NCI-H2227 treated with DMSO at 0.1 percent for 48 hours (cell line): ENCODE data around the gene POLK.
"Not testable (repeated sequence)": the region's sequence is repeated elsewhere in the genome, so short reads cannot be mapped to it uniquely, and the experiment has no call there.

ENCODE experiments used
- DNase-seq: peaks from one replicate; lab custom pipeline; 2025; lab: John Stamatoyannopoulos, UW

POLK gene

GRCh38 chr5:75510836-75511434 lies 756 bp upstream of the POLK start:
- DNase-seq, result no peak

DNA sequence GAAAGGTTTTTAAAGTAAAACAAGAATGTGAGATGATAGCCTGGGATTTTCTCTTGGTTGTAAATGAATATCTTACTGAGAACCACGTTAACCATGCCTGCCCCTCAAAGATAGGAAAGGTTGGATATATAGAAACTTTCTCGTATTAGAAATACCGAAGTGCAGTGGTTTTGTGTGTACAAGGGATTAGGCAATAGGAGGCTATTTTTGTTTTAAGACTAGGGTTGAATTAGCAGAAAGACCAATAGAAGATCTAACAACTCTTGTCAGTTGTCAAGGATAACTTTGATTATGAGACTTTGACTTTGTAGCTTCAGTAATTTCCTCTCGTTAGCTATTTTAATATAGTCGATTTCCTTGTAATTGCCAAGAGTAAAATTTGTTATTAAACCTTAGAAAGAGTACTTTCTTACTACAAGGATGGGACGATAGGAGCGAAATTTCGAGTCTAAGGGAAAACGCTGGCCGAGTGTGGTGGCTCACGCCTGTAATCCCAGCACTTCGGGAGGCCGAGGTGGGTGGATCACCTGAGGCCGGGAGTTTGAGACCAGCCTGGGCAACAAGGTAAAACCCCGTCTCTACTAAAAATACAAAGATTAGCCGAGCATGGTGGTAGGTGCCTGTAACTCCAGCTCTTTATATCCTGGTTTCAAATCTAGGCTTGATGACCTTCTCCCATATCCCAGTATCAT lies 838 bp downstream of the POLK start:
- DNase-seq, result no peak

DNA sequence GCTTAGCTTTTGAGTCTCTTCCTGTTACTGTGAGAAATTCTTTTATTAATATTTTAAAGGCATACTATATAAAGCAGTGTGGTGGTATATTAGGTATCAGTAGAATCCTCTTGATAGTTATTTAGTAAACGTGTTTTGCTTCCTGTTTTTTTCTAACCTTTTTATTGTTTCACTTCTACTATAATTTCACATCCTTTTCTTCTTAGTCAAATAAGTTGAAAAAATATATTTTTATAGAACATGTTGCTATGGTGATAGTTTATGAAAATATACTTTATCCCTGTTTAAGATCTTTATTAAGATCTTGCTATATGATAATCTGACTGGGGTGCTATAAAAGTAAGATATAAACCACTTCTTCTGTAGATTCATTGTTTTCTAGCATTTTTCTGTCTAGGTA lies 2.1 kb downstream of the POLK start:
- no peak for DNase-seq

DNA sequence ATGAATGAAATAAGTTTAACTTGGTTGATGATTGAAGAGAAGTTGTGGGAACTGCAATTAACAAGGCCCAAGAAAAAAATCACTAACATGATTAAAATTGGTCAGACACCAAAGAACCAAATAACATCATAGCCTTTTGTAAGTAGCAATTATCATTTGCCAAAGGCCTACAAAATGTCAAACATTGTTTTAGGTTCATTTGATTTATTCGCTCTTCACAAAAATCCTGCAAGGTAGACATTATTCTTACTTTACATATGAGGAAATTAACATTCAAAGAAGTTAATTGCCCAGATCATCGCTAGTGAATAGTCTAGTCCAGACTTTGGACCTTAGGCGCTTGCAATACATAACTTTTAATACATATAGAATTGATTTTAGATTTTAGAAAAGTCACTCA lies 2.6 kb downstream of the POLK start:
- DNase-seq, result no peak

DNA sequence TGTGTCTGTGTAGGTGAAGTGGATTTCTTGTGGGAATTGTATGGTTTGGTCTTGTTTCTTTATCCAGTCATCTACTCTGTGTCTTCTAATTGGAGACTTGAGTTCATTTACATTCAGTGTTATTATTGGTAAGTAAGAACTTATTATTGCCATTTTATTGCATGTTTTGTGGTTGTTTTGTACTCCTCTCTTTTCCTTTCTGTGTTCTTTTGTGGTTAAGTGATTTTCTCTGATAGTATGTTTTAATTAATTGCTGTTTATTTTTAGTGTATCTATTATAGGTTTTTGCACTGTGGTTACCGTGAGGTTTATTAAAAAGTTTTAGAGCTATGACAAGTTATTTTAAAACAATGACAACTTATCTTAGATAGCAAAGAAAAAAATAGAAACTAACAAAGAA lies 8.1 kb downstream of the POLK start:
- no peak for DNase-seq

- DNase-seq, result no peak
Measured at GRCh38 chr5:75521195-75521594, 9.5 kb downstream of the POLK start.

- DNase-seq, result no peak
Measured at GRCh38 chr5:75522025-75522424, 10.3 kb downstream of the POLK start.

DNA sequence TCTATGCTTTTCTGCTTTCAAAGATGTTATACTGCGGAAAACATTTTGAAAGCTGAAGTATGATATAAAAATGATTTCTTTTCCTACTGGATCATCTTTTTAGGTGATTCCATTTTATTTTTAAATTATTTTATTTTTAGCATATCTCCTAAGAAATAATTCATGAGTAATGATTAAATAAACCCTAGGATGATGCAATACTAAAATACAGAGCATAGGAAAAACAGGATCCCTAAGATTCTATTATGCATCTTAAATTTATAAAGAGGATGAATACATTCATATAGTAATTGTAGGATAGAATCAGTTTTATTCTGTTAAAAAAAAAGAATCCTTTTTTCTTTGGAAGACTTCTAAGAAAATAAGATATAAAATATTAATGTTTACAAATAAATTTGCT lies 10.9 kb downstream of the POLK start:
- DNase-seq, result no peak

DNA sequence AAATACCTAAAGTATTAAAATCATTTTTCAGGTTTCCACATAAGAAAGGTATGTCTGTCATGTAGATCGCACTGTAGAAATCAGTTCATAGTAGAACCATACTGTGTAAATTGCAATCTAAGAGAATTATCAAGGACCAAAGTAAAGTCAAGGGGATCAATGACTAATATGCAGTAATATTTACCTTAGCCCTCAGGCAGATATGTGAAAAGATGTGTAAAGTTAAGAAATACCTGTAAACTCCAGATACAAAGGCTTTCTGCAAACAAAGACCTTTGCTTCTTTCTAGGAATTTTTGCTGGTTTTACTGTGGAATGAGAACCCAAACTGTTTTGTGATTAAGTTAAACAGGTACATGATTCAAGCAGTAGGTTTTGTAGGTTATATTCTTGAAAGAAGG lies 11.6 kb downstream of the POLK start:
- no peak for DNase-seq

DNA sequence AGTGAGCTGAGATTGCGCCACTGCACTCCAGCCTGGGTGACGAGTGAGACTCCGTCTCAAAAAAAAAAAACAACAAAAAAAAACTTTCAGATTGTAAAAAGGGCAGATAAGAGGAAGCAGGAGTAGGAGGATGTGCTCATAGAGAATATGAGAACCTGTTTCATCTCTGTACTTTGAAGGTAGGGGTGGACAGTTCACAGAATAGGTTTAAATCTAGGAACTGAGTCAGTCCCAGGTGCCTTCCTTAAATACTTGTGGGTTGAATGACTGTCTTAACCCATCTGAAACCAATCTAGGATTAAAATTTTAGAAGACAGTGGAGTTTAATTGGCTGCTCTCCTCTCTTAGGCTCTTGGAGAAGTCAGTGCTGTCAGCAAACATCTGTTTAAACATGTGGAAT lies 12.4 kb downstream of the POLK start:
- DNase-seq, result no peak

- no peak for DNase-seq
Measured at GRCh38 chr5:75524591-75524990, 12.9 kb downstream of the POLK start.

DNA sequence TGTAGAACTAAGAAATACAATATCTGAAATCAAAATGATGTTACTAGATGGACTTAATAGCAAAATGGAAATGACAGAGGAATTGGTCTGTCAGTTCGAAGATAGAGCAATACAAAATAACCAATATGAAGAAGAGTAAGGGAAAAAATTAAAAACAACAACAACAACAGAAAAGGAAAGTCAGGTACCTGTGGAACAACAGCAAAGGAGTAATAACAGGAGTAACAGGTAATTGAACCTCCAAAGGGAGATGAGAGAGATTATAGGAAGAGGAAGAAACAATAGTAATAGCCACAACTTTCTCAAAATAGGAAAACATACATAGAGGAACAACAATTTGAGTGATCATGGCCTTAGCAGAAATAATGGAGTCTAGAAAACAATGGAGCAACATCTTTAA lies 13.7 kb downstream of the POLK start:
- DNase-seq, result no peak

- DNase-seq, result no peak
Measured at GRCh38 chr5:75526070-75526469, 14.4 kb downstream of the POLK start.

DNA sequence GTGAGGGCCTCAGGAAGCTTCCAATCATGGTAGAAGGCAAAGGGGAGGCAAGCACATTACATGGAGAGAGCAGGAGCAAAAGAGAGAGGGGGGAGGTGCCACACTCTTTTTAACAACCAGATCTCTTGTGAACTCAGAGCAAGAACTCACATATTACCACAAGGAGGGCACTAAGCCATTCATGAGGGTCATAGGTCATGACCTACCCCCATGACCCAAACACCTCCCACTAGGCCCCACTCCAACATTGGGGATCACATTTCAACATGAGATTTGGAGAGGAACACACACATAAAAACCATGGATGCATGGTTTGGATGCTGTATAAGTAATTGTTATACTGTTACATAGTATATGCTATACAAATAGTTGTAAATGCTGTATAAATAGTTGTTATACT lies 17.5 kb downstream of the POLK start:
- no peak for DNase-seq

DNA sequence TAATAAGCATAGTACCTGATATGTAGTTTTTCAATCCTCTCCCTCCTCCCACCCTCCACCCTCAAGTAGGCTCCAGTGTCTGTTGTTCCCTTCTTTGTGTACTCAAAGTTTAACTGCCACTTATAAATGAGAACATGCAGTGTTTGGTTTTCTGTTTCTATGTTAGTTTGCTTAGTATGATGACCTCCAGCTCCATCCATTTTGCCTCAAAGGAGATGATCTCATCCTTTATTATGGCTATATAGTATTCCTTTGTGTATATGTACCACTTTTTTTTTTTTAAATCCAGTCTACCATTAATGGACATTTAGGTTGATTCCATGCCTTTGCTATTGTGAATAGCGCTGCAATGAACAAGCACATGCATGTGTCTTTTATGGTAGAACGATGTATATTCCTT lies 20.5 kb downstream of the POLK start:
- no peak for DNase-seq

GRCh38 chr5:75533716-75534115 lies 22.0 kb downstream of the POLK start:
- not testable (repeated sequence) for DNase-seq

DNA sequence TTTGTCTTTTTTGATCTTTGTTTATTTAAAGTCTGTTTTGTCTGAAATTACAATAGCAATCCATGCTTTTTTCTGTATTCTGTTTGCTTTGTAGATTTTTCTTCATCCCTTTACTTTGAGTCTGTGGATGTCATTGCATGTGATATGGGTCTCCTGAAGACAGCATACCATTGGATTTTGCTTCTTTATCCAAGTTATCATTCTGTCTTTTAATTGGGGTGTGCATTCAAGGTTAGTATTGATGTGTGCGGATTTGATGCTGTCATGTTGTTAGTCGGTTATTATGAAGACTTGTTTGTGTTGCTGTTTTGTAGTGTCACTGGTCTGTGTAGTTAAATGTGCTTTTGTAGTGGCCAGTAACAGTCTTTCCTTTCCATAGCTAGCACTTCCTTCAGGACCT lies 23.0 kb downstream of the POLK start:
- DNase-seq, result no peak

- DNase-seq, result no peak
Measured at GRCh38 chr5:75536147-75536546, 24.5 kb downstream of the POLK start.

GRCh38 chr5:75536694-75537360 lies 25.1 kb downstream of the POLK start:
- DNase-seq, result no peak

DNA sequence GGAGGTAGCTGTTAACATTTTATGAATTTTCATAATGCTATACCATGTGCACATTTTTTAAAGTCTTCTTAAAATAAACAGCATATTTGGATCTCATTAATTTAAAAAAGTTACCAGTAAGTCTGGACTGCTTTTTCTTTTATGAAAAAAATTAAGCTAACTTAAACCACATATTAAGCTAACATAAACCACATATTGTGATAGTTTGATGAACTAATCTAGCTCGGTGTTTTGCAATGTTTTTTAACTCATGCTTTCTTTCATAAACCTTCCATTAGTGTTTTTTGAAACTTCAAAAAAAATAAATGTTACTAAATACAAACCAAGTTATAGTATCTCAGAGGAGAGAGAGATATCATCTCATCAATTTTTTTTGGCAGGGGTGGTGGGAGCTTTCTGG lies 26.5 kb downstream of the POLK start:
- DNase-seq, result no peak

DNA sequence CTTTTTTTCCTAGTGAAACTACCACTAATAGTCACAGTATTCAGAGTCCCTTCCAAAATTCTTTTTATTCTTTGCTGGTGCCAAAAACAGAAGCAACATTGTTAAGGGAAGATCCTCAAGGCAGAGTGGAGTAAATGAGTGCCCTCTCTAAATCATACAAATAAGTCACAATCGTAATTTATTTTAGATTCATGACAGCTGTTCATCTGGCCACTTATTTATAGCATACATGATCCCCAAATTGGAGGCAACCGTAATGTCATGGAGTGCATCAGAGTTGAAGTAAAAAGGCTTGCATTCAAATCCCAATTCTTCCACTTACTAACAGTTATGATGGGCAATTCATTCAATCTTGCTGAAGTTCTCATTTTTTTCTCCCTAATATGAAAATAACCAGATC lies 33.4 kb downstream of the POLK start:
- no peak for DNase-seq

- DNase-seq, result no peak
Measured at GRCh38 chr5:75546830-75547229, 35.1 kb downstream of the POLK start.

- no peak for DNase-seq
Measured at GRCh38 chr5:75547812-75548211, 36.1 kb downstream of the POLK start.

- DNase-seq, result no peak
Measured at GRCh38 chr5:75550597-75550996, 38.9 kb downstream of the POLK start.
